Kidney epithelial cell (primary cell): ENCODE measurements around the gene FMN1. TPM values are rescaled to one million over a fixed set of nuclear protein-coding genes. Genes with fewer than 3 reads are reported as not detected.

Source experiments
- DNase-seq: peaks from one replicate; pipeline ENCODE4 v3.0.0-alpha.2; 2010; ENCODE audit warnings: low read depth
- H3K27me3 ChIP-seq: 2 replicates; pipeline ENCODE4 v1.6.0; 2011; ENCODE audit warnings: low read length; ENCODE audit not compliant: control insufficient read depth, insufficient read depth
- H3K36me3 ChIP-seq: 2 replicates; pipeline ENCODE4 v1.5.1; 2011; ENCODE audit warnings: low read length; ENCODE audit not compliant: control insufficient read depth, insufficient read depth
- H3K4me3 ChIP-seq: 2 replicates; pipeline ENCODE4 v1.5.1; 2011; ENCODE audit warnings: low read depth, mild to moderate bottlenecking, control low read depth, low read length
- CTCF ChIP-seq: IDR thresholded peaks from 2 replicates; pipeline ENCODE4 v1.5.1; 2011; ENCODE audit warnings: mild to moderate bottlenecking, moderate library complexity, low read length, control low read depth, inconsistent platforms; ENCODE audit not compliant: insufficient read depth, poor library complexity, severe bottlenecking
- total RNA-seq: library from RNA; depleted of rRNA; stranded (reverse); fragments of >200 nt; gene quantifications from 2 replicates; pipeline ENCODE4 v1.2.3, GENCODE V29; 2015

FMN1 gene
- total RNA-seq, 1 donor from 2014 or later: 4.5 TPM

GRCh38 chr15:32990071-32990470 is 204.4 kb downstream of the FMN1 start:
- no peak for DNase-seq
- Histone ChIP-seq H3K36me3 (no peaks in the 10 kb centered on the region), H3K27me3 (no peaks in the 10 kb centered on the region), H3K4me3 (no peak overlapping the region)
- no peak for TF ChIP-seq CTCF

GRCh38 chr15:32987067-32987466 is 207.4 kb downstream of the FMN1 start:
- Histone ChIP-seq H3K36me3 (no peaks in the 10 kb centered on the region), H3K27me3 (no peaks in the 10 kb centered on the region), H3K4me3 (no peak overlapping the region)
- TF ChIP-seq CTCF: no peak
- DNase-seq: peak; percentile 41

- no peaks in the 10 kb centered on the region for H3K36me3 ChIP-seq
- no peaks in the 10 kb centered on the region for H3K27me3 ChIP-seq
- no peak for TF ChIP-seq CTCF
- DNase-seq: no peak
- H3K4me3 ChIP-seq: no peak overlapping the region
These were observed 208.4 kb downstream of the FMN1 start for GRCh38 chr15:32986147-32986546.

GRCh38 chr15:32983679-32984078 is 210.8 kb downstream of the FMN1 start:
- Histone ChIP-seq H3K4me3 (no peak overlapping the region), H3K36me3 (no peaks in the 10 kb centered on the region), H3K27me3 (no peaks in the 10 kb centered on the region)
- TF ChIP-seq CTCF: no peak
- DNase-seq: no peak

- Histone ChIP-seq H3K4me3 (no peak overlapping the region), H3K27me3 (no peaks in the 10 kb centered on the region), H3K36me3 (no peaks in the 10 kb centered on the region)
- DNase-seq: no peak
- TF ChIP-seq CTCF: no peak
These were observed 212.5 kb downstream of the FMN1 start for GRCh38 chr15:32982001-32982400.

- no peaks in the 10 kb centered on the region for H3K27me3 ChIP-seq
- H3K4me3 ChIP-seq: no peak overlapping the region
- no peak for TF ChIP-seq CTCF
- no peaks in the 10 kb centered on the region for H3K36me3 ChIP-seq
- no peak for DNase-seq
These were observed 213.0 kb downstream of the FMN1 start for GRCh38 chr15:32981536-32981935.
